Measurements from ENCODE around the gene WDR88. TPM values are rescaled to one million over a fixed set of nuclear protein-coding genes. Genes with fewer than 3 reads are reported as not detected.

WDR88 gene
- total RNA-seq, 2 experiments from 2014 or later, result 0.16 TPM; not detected in 1

DNA sequence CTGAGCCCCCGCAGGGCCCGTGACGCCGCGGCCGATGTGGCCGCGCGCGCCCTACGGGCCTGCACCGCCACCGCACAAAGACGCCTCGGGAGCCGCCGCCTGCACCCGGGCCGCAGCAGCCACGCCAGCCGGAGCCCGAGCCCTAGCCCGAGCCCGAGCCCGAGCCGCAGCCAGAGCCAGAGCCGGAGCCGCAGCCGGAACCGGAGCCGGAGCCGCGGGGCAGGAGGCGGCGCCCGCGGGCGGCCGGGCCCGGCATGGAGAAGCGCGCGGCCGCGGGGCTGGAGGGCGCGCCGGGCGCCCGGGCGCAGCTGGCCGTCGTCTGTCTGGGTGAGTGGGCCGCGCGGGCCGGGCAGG is 62.6 kb downstream of the WDR88 start:
- no peaks in the 10 kb centered on the region for H3K9me3 Mint-ChIP-seq
- no peak overlapping the region for H3K4me3 Mint-ChIP-seq
- no peaks in the 10 kb centered on the region for H3K36me3 Mint-ChIP-seq
- H3K27me3 Mint-ChIP-seq, result peaks cover 43% of the 10 kb centered on the region
- H3K4me1 Mint-ChIP-seq, result no peaks in the 10 kb centered on the region
- H3K27ac Mint-ChIP-seq, result no peak overlapping the region
- no peak for DNase-seq

DNA sequence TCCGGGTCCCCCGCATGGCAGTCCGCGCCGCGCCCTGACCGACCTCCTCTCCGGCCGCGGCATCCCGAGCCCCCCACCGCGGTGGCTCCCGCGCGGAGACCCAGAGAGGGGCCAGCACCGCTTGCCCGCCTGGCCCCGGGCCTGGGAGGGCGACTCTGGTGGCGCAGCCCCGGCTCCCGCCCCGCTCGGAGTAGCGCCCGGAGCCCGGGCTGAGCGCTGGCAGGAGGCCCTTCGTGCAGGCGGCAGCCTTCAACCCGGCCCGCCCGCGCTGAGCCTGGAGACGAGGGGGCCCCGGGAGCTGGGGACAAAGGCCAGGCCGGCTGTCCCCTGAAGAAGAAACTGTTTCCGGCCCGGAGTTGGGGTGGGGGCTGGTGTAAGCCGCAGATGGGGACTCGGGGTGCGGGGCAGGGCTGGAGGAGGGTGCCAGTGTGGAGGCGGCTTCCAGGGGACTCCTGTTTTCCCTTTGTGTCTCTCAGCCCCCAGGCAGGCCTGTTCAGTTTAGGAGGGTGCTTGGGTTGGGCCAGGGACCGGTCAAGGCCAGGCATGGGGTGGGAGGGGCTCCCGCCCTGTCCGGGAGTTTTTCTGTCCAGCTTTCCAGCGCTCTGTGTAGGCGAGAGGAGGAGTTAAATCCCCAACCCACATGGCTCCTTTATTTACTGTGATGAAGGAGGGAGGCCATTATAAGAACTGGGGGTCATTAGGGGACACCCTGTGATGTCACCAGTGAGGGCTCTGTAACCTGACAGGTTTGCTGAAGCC is 63.2 kb downstream of the WDR88 start:
- H3K4me1 Mint-ChIP-seq, result peaks cover 1% of the 10 kb centered on the region
- peaks cover 39% of the 10 kb centered on the region for H3K27me3 Mint-ChIP-seq
- H3K4me3 Mint-ChIP-seq, result peak overlapping the region; percentile 7
- no peaks in the 10 kb centered on the region for H3K9me3 Mint-ChIP-seq
- peak; percentile 21 for DNase-seq
- H3K36me3 Mint-ChIP-seq, result no peaks in the 10 kb centered on the region
- H3K27ac Mint-ChIP-seq, result no peak overlapping the region

DNA sequence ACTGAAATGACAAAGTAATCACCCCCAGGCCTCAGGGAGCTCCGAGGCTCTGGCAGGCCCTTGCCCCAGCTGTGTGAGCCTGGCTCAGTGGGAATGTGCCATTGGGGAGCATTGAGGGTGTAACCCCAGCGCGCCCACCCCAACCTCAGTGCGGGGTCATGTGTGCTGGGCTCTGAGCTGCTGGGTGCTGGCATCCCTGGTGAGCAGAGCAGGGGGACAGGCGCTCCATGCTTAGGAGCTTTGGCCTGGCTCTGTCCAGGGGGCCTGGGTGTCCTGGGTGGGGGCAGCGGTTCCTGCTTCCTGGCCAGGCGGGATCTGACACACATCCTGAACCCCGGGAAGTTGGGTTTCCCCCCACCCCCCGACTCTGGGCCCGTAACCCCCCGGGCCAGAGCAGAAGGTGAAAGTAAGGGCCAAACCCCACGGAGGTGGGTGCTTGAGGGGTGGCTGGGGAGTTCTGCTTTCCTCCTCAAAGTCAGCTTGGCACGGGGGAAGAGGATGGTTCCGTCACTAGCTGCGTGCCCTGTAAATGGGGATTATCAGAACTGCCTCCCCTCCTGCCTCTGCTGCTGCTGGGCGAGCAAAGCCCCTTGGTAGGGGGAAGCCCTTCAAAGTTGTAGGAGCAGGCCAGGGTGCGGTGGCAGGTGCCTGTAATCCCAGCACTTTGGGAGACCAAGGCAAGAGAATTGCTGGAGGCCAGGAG is 63.9 kb downstream of the WDR88 start:
- Mint-ChIP-seq H3K27ac (no peak overlapping the region), H3K9me3 (no peaks in the 10 kb centered on the region), H3K36me3 (no peaks in the 10 kb centered on the region), H3K27me3 (peaks cover 39% of the 10 kb centered on the region), H3K4me1 (peaks cover 1% of the 10 kb centered on the region), H3K4me3 (no peak overlapping the region)
- no peak for DNase-seq

DNA sequence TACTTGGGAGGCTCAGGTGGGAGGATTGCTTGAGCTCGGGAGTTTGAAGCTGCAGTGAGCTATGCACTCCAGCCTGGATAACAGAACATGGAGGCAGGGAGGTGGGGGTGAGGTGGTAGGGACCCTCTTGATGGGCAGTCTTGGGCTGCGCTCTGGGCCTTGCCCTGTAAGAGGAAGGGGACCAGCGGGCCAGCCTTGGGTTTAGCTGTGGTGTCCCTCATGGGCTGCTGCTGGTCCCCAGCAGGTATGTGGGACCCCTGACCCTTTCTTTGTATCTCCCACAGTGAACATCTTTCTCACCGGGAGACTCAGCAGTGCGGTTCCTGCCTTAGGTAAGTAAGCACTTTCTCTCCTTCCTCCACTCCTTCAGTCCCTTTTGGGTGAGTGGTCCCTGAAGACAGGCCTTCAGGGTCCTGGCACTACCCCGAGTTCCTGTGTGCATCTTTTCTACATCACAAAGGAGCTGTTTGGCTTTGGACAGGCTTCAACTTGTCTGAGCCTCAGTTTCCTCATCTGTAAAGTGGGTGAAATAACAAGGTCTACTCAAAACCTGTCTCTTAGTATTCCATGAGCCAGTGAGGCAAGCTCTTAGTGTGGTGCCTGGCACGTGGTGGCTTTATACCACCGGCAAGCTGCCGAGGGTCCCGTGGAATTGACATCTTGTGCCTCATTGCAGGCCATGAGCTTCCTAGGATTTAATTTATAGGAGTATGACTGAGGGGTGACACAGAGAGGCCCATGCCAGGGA is 64.7 kb downstream of the WDR88 start:
- Mint-ChIP-seq H3K36me3 (no peaks in the 10 kb centered on the region), H3K9me3 (no peaks in the 10 kb centered on the region), H3K4me3 (no peak overlapping the region), H3K27ac (no peak overlapping the region), H3K27me3 (peaks cover 35% of the 10 kb centered on the region), H3K4me1 (peaks cover 1% of the 10 kb centered on the region)
- no peak for DNase-seq

DNA sequence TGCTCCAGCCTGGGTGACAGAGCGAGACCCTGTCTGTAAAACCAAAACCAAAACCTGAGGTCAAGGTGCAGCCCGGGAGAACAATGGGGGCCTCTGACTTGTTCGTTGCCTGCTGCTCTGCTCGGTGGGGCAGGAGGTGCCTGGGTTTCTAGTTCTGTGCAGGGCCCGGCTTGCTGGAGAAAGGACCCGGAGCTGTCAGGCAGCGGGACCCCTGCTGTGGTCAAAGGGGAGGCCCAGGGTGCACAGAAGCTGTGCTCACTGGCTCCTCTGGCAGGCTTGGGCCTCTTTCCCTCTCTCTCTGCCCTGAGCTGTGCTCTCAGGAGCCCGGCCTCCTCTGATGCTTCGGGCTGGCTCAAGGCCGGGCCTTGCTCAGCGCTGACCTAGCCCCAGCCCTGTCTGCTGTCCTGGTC is 65.7 kb downstream of the WDR88 start:
- peaks cover 26% of the 10 kb centered on the region for H3K27me3 Mint-ChIP-seq
- DNase-seq, result no peak
- no peaks in the 10 kb centered on the region for H3K36me3 Mint-ChIP-seq
- H3K4me3 Mint-ChIP-seq, result no peak overlapping the region
- H3K4me1 Mint-ChIP-seq, result peaks cover 1% of the 10 kb centered on the region
- H3K9me3 Mint-ChIP-seq, result no peaks in the 10 kb centered on the region
- no peak overlapping the region for H3K27ac Mint-ChIP-seq

DNA sequence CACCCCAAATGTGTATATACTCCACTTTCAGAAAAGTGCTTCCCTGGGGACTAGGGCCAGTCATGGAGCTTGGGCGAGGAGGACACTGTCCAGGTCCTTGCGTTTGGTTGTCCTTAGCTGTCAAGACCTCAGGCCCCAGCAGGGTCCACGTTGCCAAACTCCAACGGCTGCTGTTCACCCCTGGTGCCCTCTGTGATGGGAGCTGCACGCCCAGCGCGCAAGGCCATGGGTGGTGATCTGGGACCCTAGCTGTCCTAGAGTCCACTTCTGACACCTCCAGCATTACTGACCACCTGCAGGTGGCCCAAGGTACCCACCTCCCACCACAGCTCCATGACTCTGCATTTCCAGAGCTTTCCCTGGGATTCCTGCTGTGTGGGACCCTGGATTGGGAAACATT is 66.3 kb downstream of the WDR88 start:
- no peak overlapping the region for H3K4me3 Mint-ChIP-seq
- no peaks in the 10 kb centered on the region for H3K36me3 Mint-ChIP-seq
- H3K4me1 Mint-ChIP-seq, result peaks cover 1% of the 10 kb centered on the region
- H3K27ac Mint-ChIP-seq, result no peak overlapping the region
- no peak for DNase-seq
- no peaks in the 10 kb centered on the region for H3K9me3 Mint-ChIP-seq
- H3K27me3 Mint-ChIP-seq, result peaks cover 20% of the 10 kb centered on the region

DNA sequence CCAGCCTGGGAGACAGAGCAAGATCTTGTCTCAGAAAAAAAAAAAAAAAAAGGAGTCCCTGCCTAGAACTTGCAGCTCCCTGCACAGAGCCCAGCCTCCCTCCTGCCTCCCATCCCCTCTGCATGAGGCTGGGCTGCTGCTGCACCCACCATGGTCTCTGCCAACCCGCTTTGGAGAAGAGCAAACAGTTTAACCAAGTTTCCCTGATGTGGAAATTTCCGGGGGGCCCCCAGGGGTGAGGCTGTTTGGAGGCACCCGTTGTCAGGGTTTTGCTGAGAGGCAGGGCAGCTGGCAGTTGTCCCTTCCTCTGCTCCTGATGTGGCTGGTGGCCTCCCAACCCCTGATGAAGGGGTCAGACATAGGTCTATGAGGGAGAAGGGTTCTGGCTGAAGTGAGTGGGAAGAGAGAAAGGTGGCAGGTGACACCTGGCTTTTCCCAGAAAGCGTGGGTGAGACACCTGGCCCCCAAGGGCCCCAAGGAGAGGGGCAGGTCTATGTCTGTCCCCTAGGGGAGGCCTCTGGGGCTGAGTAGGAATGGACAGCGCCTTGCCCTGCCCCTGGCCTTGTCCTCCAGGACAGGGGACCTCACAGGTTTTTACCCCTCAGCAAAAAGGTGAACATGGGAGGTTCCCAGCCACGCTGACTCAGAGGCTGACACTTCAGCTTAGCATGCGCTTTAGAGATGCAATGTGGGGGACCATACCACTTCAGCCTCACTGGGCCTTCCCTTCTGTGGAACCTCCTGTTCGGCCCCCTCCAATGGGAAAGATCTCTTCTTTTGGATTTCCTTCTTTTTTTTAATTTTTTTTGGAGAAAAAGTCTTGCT is 67.7 kb downstream of the WDR88 start:
- Mint-ChIP-seq H3K9me3 (no peaks in the 10 kb centered on the region), H3K27ac (no peak overlapping the region), H3K27me3 (peaks cover 13% of the 10 kb centered on the region), H3K4me1 (peaks cover 1% of the 10 kb centered on the region), H3K36me3 (no peaks in the 10 kb centered on the region), H3K4me3 (no peak overlapping the region)
- DNase-seq, result no peak

DNA sequence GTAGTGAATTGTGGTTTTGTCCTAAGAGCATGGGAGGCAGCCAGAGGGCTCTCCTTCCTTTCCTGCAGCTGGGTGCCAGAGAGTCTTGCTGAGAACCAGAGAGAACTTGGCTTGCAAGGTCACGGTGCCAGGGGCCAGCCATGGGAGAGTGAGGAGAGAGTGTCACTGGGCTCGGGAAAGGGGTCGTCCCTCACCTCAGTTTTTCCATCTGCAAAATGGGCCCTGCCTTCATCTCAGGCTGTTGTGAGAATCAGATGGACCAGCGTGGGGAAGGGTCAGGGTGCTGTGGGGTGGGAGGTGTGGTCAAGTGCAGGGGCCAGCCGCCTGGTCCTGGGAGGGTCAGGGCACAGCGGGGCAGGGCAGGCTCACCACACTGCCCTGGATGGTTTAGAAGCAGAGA is 69.6 kb downstream of the WDR88 start:
- H3K27me3 Mint-ChIP-seq, result peaks cover 5% of the 10 kb centered on the region
- no peak for DNase-seq
- no peaks in the 10 kb centered on the region for H3K9me3 Mint-ChIP-seq
- peaks cover 1% of the 10 kb centered on the region for H3K4me1 Mint-ChIP-seq
- no peaks in the 10 kb centered on the region for H3K36me3 Mint-ChIP-seq
- H3K27ac Mint-ChIP-seq, result no peak overlapping the region
- H3K4me3 Mint-ChIP-seq, result no peak overlapping the region

DNA sequence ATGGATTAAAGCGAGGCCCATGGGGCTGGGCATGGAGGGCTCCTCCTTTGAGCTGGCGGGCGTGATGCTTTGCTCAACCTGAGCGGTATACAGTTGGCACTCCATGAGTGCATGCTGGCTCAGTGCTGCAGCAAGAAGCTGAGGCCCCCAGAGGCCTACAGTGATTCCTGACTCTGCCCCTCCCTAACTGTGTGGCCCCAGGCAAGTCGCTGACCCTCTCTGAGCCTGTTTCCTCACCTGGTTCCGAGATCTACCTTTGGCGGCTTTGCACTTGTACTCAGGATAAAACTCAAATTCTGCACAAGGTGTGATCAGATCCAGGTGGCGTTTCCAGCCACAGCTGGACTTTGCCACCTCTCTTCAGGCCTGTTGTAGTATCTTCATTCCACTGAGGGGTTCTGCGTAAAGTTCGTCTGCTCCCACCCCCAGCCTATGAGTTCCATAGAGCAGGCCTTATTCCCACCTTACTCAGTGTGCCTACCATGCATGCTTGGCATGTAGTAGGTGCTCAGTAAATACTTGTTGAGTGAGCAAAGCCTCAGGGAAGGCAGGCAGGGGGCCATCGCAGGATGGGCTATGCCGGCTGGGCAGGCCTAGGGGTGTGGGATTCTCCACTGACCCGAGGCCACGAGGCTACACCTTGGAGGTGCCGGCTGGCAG is 70.1 kb downstream of the WDR88 start:
- no peaks in the 10 kb centered on the region for H3K27me3 Mint-ChIP-seq
- no peak for DNase-seq
- peaks cover 1% of the 10 kb centered on the region for H3K4me1 Mint-ChIP-seq
- H3K4me3 Mint-ChIP-seq, result no peak overlapping the region
- no peaks in the 10 kb centered on the region for H3K36me3 Mint-ChIP-seq
- H3K9me3 Mint-ChIP-seq, result no peaks in the 10 kb centered on the region
- H3K27ac Mint-ChIP-seq, result no peak overlapping the region

DNA sequence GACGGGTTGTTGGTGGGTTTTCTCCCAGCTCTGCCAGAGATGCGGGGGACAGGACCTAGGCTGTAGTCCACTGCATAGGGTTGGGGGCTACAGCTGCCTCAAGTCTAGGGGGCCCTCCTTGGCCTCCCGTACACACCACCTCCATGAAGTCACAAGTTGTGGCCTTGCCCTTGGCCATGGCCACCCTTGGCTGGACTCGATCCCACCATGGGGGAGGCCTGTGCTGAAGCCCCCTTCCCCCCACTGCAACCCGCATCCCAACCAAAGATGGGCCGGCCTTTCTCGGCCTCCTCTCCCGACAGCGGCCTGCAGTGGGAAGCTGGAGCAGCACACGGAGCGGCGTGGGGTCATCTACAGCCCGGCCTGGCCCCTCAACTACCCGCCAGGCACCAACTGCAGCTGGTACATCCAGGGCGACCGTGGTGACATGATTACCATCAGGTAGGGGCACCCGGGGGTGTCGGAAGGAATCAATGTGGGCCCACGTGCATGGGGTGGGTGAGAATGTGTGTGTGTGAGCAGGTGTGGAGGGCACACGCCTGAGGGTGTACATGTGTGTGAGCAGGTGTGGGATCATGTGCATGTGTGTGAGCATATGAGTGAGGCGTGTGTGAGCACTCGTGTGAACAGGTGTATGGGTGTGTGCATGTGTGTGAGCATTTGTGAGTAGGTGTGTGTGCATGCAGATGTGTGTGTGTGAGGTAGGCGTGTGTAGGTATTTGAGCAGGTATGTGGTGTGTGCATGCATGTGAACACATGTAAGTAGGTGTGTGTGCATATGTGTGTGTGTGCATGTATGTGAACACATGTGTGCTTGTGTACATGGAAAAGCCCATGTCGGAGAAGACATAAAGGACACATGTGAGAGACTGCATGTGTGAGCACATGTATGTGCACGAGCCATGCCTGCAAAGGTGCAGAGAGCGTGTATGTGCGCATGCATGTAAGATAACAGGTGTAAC is 70.9 kb downstream of the WDR88 start:
- DNase-seq, result no peak
- Mint-ChIP-seq H3K9me3 (no peaks in the 10 kb centered on the region), H3K27ac (no peak overlapping the region), H3K4me1 (peaks cover 1% of the 10 kb centered on the region), H3K27me3 (no peaks in the 10 kb centered on the region), H3K4me3 (no peak overlapping the region), H3K36me3 (no peaks in the 10 kb centered on the region)

DNA sequence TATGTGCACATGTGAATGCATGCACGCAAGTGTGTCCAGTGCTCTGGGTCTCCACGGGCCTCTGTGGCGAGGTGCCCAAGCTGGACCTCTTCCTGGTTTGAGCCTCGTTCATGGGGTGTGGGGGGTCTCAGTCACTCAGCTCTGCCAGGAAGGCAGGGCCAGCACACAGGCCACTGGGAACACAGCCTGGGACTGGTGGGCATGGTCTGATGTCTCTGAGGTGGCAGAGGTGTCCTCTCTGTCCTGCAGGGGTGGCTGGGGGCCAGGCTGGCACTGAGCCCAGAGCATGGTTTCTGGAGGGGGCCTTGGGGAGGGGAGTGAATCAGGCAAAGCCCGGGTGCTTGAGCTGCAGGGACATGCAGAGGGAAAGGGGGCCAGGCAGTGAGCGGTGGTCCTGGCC is 71.6 kb downstream of the WDR88 start:
- Mint-ChIP-seq H3K4me1 (peaks cover 1% of the 10 kb centered on the region), H3K4me3 (no peak overlapping the region), H3K27ac (no peak overlapping the region), H3K27me3 (no peaks in the 10 kb centered on the region), H3K9me3 (no peaks in the 10 kb centered on the region), H3K36me3 (no peaks in the 10 kb centered on the region)
- no peak for DNase-seq

DNA sequence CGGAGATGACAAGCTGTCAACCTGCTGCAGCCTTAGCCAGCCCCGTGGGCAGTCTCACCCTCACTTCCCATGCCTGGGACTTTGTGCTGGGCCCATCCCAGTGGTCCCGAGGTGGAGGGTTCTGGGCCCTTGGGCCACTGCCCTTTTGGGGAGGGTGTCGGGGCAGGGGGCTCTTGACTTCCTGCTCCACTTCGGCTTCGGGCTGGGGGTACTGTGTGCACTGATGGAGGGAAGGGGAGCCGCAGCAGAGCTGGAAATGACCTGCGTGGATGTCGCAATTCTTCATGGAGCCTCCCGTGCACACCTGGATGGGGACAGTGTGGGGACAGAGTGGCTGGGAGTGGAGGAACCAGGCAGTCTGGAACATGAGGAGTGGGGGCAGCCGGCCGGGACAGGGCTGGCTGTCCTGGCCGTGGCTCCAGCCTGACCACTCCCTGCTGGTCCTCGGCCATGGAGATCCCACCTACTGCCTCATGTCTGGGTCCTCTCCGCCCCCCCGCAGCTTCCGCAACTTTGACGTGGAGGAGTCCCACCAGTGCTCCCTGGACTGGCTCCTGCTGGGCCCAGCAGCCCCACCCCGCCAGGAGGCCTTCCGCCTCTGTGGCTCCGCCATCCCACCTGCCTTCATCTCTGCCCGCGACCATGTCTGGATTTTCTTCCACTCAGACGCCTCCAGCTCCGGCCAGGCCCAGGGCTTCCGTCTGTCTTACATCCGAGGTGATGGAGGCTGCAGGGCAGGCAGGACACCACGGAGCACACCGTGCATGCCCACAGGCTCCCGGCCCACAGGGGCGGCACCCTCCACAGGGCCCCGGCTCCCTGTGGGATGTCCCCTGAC is 72.4 kb downstream of the WDR88 start:
- no peak for DNase-seq
- Mint-ChIP-seq H3K27ac (no peak overlapping the region), H3K4me1 (peaks cover 1% of the 10 kb centered on the region), H3K36me3 (no peaks in the 10 kb centered on the region), H3K4me3 (no peak overlapping the region), H3K9me3 (no peaks in the 10 kb centered on the region), H3K27me3 (no peaks in the 10 kb centered on the region)

DNA sequence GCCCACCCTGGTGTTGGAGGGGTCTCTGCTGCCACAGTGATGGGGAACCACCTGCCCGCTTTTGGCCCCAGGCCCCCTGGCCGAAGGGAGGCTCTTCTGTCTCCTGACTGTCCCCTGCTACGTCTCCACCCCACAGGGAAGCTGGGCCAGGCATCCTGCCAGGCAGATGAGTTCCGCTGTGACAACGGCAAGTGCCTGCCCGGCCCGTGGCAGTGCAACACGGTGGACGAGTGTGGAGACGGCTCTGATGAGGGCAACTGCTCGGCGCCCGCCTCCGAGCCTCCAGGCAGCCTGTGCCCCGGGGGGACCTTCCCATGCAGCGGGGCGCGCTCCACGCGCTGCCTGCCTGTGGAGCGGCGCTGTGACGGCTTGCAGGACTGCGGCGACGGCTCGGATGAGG is 73.2 kb downstream of the WDR88 start:
- Mint-ChIP-seq H3K36me3 (no peaks in the 10 kb centered on the region), H3K27ac (no peak overlapping the region), H3K4me1 (no peaks in the 10 kb centered on the region), H3K4me3 (no peak overlapping the region), H3K9me3 (no peaks in the 10 kb centered on the region), H3K27me3 (no peaks in the 10 kb centered on the region)
- no peak for DNase-seq
